Activated T-cell treated with anti-CD3 and anti-CD28 coated beads, Interleukin-2, amount 50 U/mL, for 24 hours (primary cell): ENCODE data around the gene DNAJC5.

Source experiments
- DNase-seq: peaks from one replicate; pipeline ENCODE4 v3.0.0-alpha.2; 2020
- H3K27ac Mint-ChIP-seq: 2 replicates; pipeline ENCODE4 v1.8.0; 2020; ENCODE audit warnings: mild to moderate bottlenecking, mixed read lengths
- H3K27me3 Mint-ChIP-seq: 2 replicates; pipeline ENCODE4 v1.8.0; 2020; ENCODE audit warnings: mixed read lengths
- H3K36me3 Mint-ChIP-seq: 2 replicates; pipeline ENCODE4 v1.8.0; 2020; ENCODE audit warnings: low read depth, mixed read lengths
- H3K4me1 Mint-ChIP-seq: 2 replicates; pipeline ENCODE4 v1.8.0; 2020; ENCODE audit warnings: low read depth, mixed read lengths
- H3K4me3 Mint-ChIP-seq: 2 replicates; pipeline ENCODE4 v1.8.0; 2020; ENCODE audit warnings: mild to moderate bottlenecking, moderate library complexity, mixed read lengths
- H3K9me3 Mint-ChIP-seq: 2 replicates; pipeline ENCODE4 v1.8.0; 2020; ENCODE audit warnings: mixed read lengths

Gene DNAJC5

GRCh38 chr20:63931735-63932134, 36.8 kb downstream of the DNAJC5 start:
- H3K9me3 Mint-ChIP-seq: no peaks in the 10 kb centered on the region
- H3K27me3 Mint-ChIP-seq: no peaks in the 10 kb centered on the region
- no peak overlapping the region for H3K27ac Mint-ChIP-seq
- H3K4me1 Mint-ChIP-seq: no peaks in the 10 kb centered on the region
- H3K4me3 Mint-ChIP-seq: no peak overlapping the region
- no peak for DNase-seq
- H3K36me3 Mint-ChIP-seq: peaks cover 96% of the 10 kb centered on the region

GRCh38 chr20:63932606-63933160, 37.8 kb downstream of the DNAJC5 start:
- Mint-ChIP-seq H3K4me3 (no peak overlapping the region), H3K4me1 (no peaks in the 10 kb centered on the region), H3K36me3 (peaks cover 92% of the 10 kb centered on the region), H3K9me3 (no peaks in the 10 kb centered on the region), H3K27me3 (no peaks in the 10 kb centered on the region), H3K27ac (no peak overlapping the region)
- DNase-seq: no peak

- no peak for DNase-seq
- no peaks in the 10 kb centered on the region for H3K27me3 Mint-ChIP-seq
- no peak overlapping the region for H3K4me3 Mint-ChIP-seq
- peaks cover 86% of the 10 kb centered on the region for H3K36me3 Mint-ChIP-seq
- H3K4me1 Mint-ChIP-seq: no peaks in the 10 kb centered on the region
- H3K9me3 Mint-ChIP-seq: no peaks in the 10 kb centered on the region
- no peak overlapping the region for H3K27ac Mint-ChIP-seq
These were observed 38.7 kb downstream of the DNAJC5 start for GRCh38 chr20:63933646-63934045.

GRCh38 chr20:63934271-63935068, 39.5 kb downstream of the DNAJC5 start:
- no peak for DNase-seq
- peak overlapping the region; percentile 11 for H3K27ac Mint-ChIP-seq

GRCh38 chr20:63935447-63935846, 40.5 kb downstream of the DNAJC5 start:
- no peak for DNase-seq
- Mint-ChIP-seq H3K4me1 (no peaks in the 10 kb centered on the region), H3K9me3 (no peaks in the 10 kb centered on the region), H3K27me3 (no peaks in the 10 kb centered on the region), H3K4me3 (no peak overlapping the region), H3K36me3 (peaks cover 75% of the 10 kb centered on the region), H3K27ac (no peak overlapping the region)

More at GRCh38 chr20:63934271-63935068, 39.5 kb downstream of the DNAJC5 start:
- Mint-ChIP-seq H3K9me3 (no peaks in the 10 kb centered on the region), H3K36me3 (peaks cover 80% of the 10 kb centered on the region), H3K27me3 (no peaks in the 10 kb centered on the region), H3K4me3 (no peak overlapping the region), H3K4me1 (no peaks in the 10 kb centered on the region)

GRCh38 chr20:63937596-63937995, 42.7 kb downstream of the DNAJC5 start:
- Mint-ChIP-seq H3K27ac (no peak overlapping the region), H3K36me3 (peaks cover 65% of the 10 kb centered on the region), H3K27me3 (no peaks in the 10 kb centered on the region), H3K4me3 (no peak overlapping the region), H3K9me3 (no peaks in the 10 kb centered on the region), H3K4me1 (peaks cover 10% of the 10 kb centered on the region)
- no peak for DNase-seq

GRCh38 chr20:63939061-63939935, 44.4 kb downstream of the DNAJC5 start:
- no peaks in the 10 kb centered on the region for H3K27me3 Mint-ChIP-seq
- H3K4me1 Mint-ChIP-seq: peaks cover 13% of the 10 kb centered on the region
- no peak overlapping the region for H3K4me3 Mint-ChIP-seq
- peak; percentile 32 for DNase-seq
- H3K36me3 Mint-ChIP-seq: peaks cover 60% of the 10 kb centered on the region
- no peak overlapping the region for H3K27ac Mint-ChIP-seq
- no peaks in the 10 kb centered on the region for H3K9me3 Mint-ChIP-seq

- Mint-ChIP-seq H3K4me3 (no peak overlapping the region), H3K27me3 (no peaks in the 10 kb centered on the region), H3K36me3 (peaks cover 55% of the 10 kb centered on the region), H3K4me1 (peaks cover 13% of the 10 kb centered on the region), H3K9me3 (no peaks in the 10 kb centered on the region), H3K27ac (no peak overlapping the region)
- no peak for DNase-seq
These were observed 45.1 kb downstream of the DNAJC5 start for GRCh38 chr20:63940071-63940471.

GRCh38 chr20:63940472-63941266, 45.7 kb downstream of the DNAJC5 start:
- Mint-ChIP-seq H3K9me3 (no peaks in the 10 kb centered on the region), H3K4me3 (no peak overlapping the region), H3K27ac (peak overlapping the region; percentile 71), H3K36me3 (peaks cover 55% of the 10 kb centered on the region), H3K27me3 (no peaks in the 10 kb centered on the region), H3K4me1 (peaks cover 13% of the 10 kb centered on the region)
- DNase-seq: no peak

- no peak overlapping the region for H3K4me3 Mint-ChIP-seq
- H3K27me3 Mint-ChIP-seq: no peaks in the 10 kb centered on the region
- peaks cover 15% of the 10 kb centered on the region for H3K4me1 Mint-ChIP-seq
- peaks cover 51% of the 10 kb centered on the region for H3K36me3 Mint-ChIP-seq
- H3K9me3 Mint-ChIP-seq: no peaks in the 10 kb centered on the region
- peak overlapping the region; percentile 71 for H3K27ac Mint-ChIP-seq
- DNase-seq: peak; percentile 64
These were observed 46.6 kb downstream of the DNAJC5 start for GRCh38 chr20:63941282-63942081.

- Mint-ChIP-seq H3K36me3 (peaks cover 51% of the 10 kb centered on the region), H3K4me1 (peaks cover 21% of the 10 kb centered on the region), H3K4me3 (no peak overlapping the region), H3K27ac (peak overlapping the region; percentile 84), H3K9me3 (no peaks in the 10 kb centered on the region), H3K27me3 (no peaks in the 10 kb centered on the region)
- DNase-seq: peak; percentile 59
These were observed 47.5 kb downstream of the DNAJC5 start for GRCh38 chr20:63942250-63942951.

- Mint-ChIP-seq H3K36me3 (peaks cover 46% of the 10 kb centered on the region), H3K4me1 (peaks cover 29% of the 10 kb centered on the region), H3K27me3 (no peaks in the 10 kb centered on the region), H3K4me3 (no peak overlapping the region), H3K27ac (peak overlapping the region; percentile 84), H3K9me3 (no peaks in the 10 kb centered on the region)
- no peak for DNase-seq
These were observed 48.3 kb downstream of the DNAJC5 start for GRCh38 chr20:63942969-63943807.
